ENCODE data around the gene CKM. TPM values are rescaled to one million over a fixed set of nuclear protein-coding genes. Genes with fewer than 3 reads are reported as not detected.

Gene CKM
- total and polyA plus RNA-seq, 2 donors (not counting 3 experiments of a cell fraction or from before 2014, with no cell fraction given), result not detected

GRCh38 chr19:45264781-45265317 lies 57.8 kb downstream of the CKM start:
- Histone ChIP-seq H3K9me1 (replicated peaks; ENCODE audit: control insufficient read depth, extremely low read depth, insufficient read depth, low read length) (no peaks in the 10 kb centered on the region), H3K4me2 (ENCODE audit: insufficient read depth, low read length) (no peak overlapping the region), H3K27ac (ENCODE audit: insufficient read depth, low read depth, low read length) (no peak overlapping the region), H3K36me3 (ENCODE audit: control insufficient read depth in 2 of 2, extremely low read depth in 1 of 2, insufficient read depth in 2 of 2, low read length in 2 of 2) (peaks cover 0 to 11% of the 10 kb centered on the region in 2 experiments), H3K4me1 (ENCODE audit: control insufficient read depth, extremely low read depth, insufficient read depth, low read length) (no peaks in the 10 kb centered on the region), H3K27me3 (ENCODE audit: control insufficient read depth in 2 of 2, insufficient read depth in 2 of 2, low read length in 2 of 2) (no peaks in the 10 kb centered on the region), H3K9ac (replicated peaks; ENCODE audit: extremely low read depth, insufficient read depth, low read length) (no peak overlapping the region), H4K20me1 (replicated peaks; ENCODE audit: control insufficient read depth, extremely low read depth, insufficient read depth, low read length) (no peaks in the 10 kb centered on the region), H2AFZ (ENCODE audit: low read depth, low read length) (no peak overlapping the region), H3K79me2 (ENCODE audit: control insufficient read depth, insufficient read depth, low read length) (no peaks in the 10 kb centered on the region), H3K9me3 (replicated peaks; ENCODE audit: control insufficient read depth, insufficient read depth, low read length) (no peaks in the 10 kb centered on the region), H3K4me3 (replicated peaks in 1 of 3; ENCODE audit: insufficient read depth in 1 of 3, low read depth in 1 of 3, low read length in 3 of 3) (no peak overlapping the region)
- ChIA-PET CTCF (no interaction called here), POLR2A (no interaction called here)
- no peak for FAIRE-seq
- TF ChIP-seq MAX (IDR thresholded peaks at IDR 0.05; ENCODE audit: insufficient read depth, insufficient read length) (no peak), JUN (IDR thresholded peaks at IDR 0.05; ENCODE audit: borderline replicate concordance, insufficient read depth, insufficient read length, low read depth) (no peak)
- intact Hi-C loops (cut with micrococcal nuclease) (no loop called here), dilution Hi-C loops (cut with MboI; ENCODE audit: extremely low pct_ligation_motif_present, low sequenced_read_pairs) (no loop called here)
- DNase-seq (ENCODE audit: low read depth, low spot score), result no peak
- BruUV-seq (replicated peaks), result no TSS peak

- no TSS peak for BruUV-seq (replicated peaks)
- ChIA-PET CTCF (no interaction called here), POLR2A (no interaction called here)
- FAIRE-seq (no peak), DNase-seq (ENCODE audit: low read depth, low spot score) (no peak)
- dilution Hi-C loops (cut with MboI; ENCODE audit: extremely low pct_ligation_motif_present, low sequenced_read_pairs), result no loop called here
- no peak overlapping the region for H3K9ac ChIP-seq (replicated peaks; ENCODE audit: extremely low read depth, insufficient read depth, low read length)
- intact Hi-C loops (cut with micrococcal nuclease), result no loop called here
- peaks cover 0 to 14% of the 10 kb centered on the region in 2 experiments for H3K36me3 ChIP-seq (ENCODE audit: control insufficient read depth in 2 of 2, extremely low read depth in 1 of 2, insufficient read depth in 2 of 2, low read length in 2 of 2)
- no peaks in the 10 kb centered on the region for H3K4me1 ChIP-seq (ENCODE audit: control insufficient read depth, extremely low read depth, insufficient read depth, low read length)
- TF ChIP-seq POLR2A (IDR thresholded peaks at IDR 0.05; ENCODE audit: low read depth, low read length) (no peak), POLR2AphosphoS5 (IDR thresholded peaks at IDR 0.05; ENCODE audit: insufficient read depth, low read depth, low read length) (no peak)
- H3K9me3 ChIP-seq (replicated peaks; ENCODE audit: control insufficient read depth, insufficient read depth, low read length), result no peaks in the 10 kb centered on the region
- H3K27me3 ChIP-seq (ENCODE audit: control insufficient read depth in 2 of 2, insufficient read depth in 2 of 2, low read length in 2 of 2), result no peaks in the 10 kb centered on the region
- no peaks in the 10 kb centered on the region for H4K20me1 ChIP-seq (replicated peaks; ENCODE audit: control insufficient read depth, extremely low read depth, insufficient read depth, low read length)
- no peak overlapping the region for H3K27ac ChIP-seq (ENCODE audit: insufficient read depth, low read depth, low read length)
- no peak overlapping the region for H3K4me3 ChIP-seq (replicated peaks in 1 of 3; ENCODE audit: insufficient read depth in 1 of 3, low read depth in 1 of 3, low read length in 3 of 3)
- no peak overlapping the region for H3K4me2 ChIP-seq (ENCODE audit: insufficient read depth, low read length)
- no peaks in the 10 kb centered on the region for H3K9me1 ChIP-seq (replicated peaks; ENCODE audit: control insufficient read depth, extremely low read depth, insufficient read depth, low read length)
- no peaks in the 10 kb centered on the region for H3K79me2 ChIP-seq (ENCODE audit: control insufficient read depth, insufficient read depth, low read length)
- H2AFZ ChIP-seq (ENCODE audit: low read depth, low read length), result no peak overlapping the region
Observed at GRCh38 chr19:45263013-45263412, 59.7 kb downstream of the CKM start.
